NCI-H345 treated with DMSO at 0.1 percent for 48 hours (cell line): Measurements from ENCODE around the gene DGKZ.
"Not testable (repeated sequence)": the region's sequence is repeated elsewhere in the genome, so short reads cannot be mapped to it uniquely, and the experiment has no call there.

ENCODE experiments used
- DNase-seq: peaks from one replicate; lab custom pipeline; 2025; ENCODE audit not compliant: unreplicated experiment; lab: John Stamatoyannopoulos, UW

DGKZ gene

GRCh38 chr11:46366661-46367161, 19.4 kb downstream of the DGKZ start:
- no peak for DNase-seq

- no peak for DNase-seq
Measured at GRCh38 chr11:46367244-46367915, 20.1 kb downstream of the DGKZ start.

GRCh38 chr11:46367916-46368267, 20.6 kb downstream of the DGKZ start:
- DNase-seq, result no peak

- DNase-seq, result peak; percentile 44
Measured at GRCh38 chr11:46369458-46370152, 22.3 kb downstream of the DGKZ start.

- no peak for DNase-seq
Measured at GRCh38 chr11:46370253-46370652, 23.0 kb downstream of the DGKZ start.

- not testable (repeated sequence) for DNase-seq
Measured at GRCh38 chr11:46371262-46371661, 24.0 kb downstream of the DGKZ start.

- DNase-seq, result no peak
Measured at GRCh38 chr11:46372086-46372485, 24.8 kb downstream of the DGKZ start.

- not testable (repeated sequence) for DNase-seq
Measured at GRCh38 chr11:46372501-46372900, 25.2 kb downstream of the DGKZ start.

GRCh38 chr11:46373787-46374740, 26.8 kb downstream of the DGKZ start:
- no peak for DNase-seq

GRCh38 chr11:46374815-46375214, 27.6 kb downstream of the DGKZ start:
- no peak for DNase-seq

GRCh38 chr11:46375392-46376101, 28.3 kb downstream of the DGKZ start:
- no peak for DNase-seq

GRCh38 chr11:46376258-46377050, 29.2 kb downstream of the DGKZ start:
- no peak for DNase-seq

- DNase-seq, result no peak
Measured at GRCh38 chr11:46377290-46377689, 30.0 kb downstream of the DGKZ start.

GRCh38 chr11:46377831-46378230, 30.6 kb downstream of the DGKZ start:
- DNase-seq, result no peak

- DNase-seq, result no peak
Measured at GRCh38 chr11:46378296-46378695, 31.0 kb downstream of the DGKZ start.

- DNase-seq, result no peak
Measured at GRCh38 chr11:46378811-46379481, 31.7 kb downstream of the DGKZ start.

- DNase-seq, result not testable (repeated sequence)
Measured at GRCh38 chr11:46379482-46380293, 32.4 kb downstream of the DGKZ start.

GRCh38 chr11:46380340-46381047, 33.2 kb downstream of the DGKZ start:
- DNase-seq, result peak; percentile 26
